ENCODE data around the gene DNAJC13.
"Not testable (repeated sequence)": the region's sequence is repeated elsewhere in the genome, so short reads cannot be mapped to it uniquely, and the experiment has no call there.

GRCh38 chr3:132396776-132397175 is 20.5 kb upstream of the DNAJC13 start:
- TF ChIP-seq CTCF (IDR thresholded peaks at IDR 0.05; ENCODE audit: extremely low read depth in 1 of 2, insufficient read depth in 1 of 2, low read depth in 1 of 2, low read length in 2 of 2); FOS (IDR thresholded peaks at IDR 0.05; ENCODE audit: borderline replicate concordance, insufficient read depth, low read length); GATA2 (IDR thresholded peaks at IDR 0.05; ENCODE audit: insufficient read depth, insufficient read length, low read depth, low read length): not testable (repeated sequence)
